Activated CD8-positive, alpha-beta memory T cell treated with anti-CD3 and anti-CD28 coated beads, Interleukin-2, amount 50 U/mL, for 4 hours (primary cell): ENCODE data around the gene HIVEP2.

ENCODE experiments used
- DNase-seq: peaks from one replicate; pipeline ENCODE4 v3.0.0-alpha.2; 2020

The HIVEP2 gene

DNA sequence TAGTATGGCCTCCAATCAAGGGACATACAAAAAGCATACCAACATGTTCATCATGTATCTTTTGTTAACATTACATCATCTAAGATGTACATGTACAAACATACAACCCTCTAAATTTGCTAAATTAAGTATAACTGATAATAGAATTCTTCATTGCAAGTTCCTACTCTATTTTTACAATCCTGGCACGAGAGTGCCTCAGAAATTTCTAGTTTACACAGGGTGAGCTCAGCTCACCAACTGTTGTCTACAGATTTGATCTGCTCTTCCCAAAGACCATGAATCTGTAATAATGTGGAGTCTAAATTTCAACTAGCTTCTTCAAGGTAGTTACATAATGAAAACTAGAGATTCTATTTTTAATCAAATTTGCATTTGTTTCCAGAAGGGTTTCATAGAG lies 179.7 kb downstream of the HIVEP2 start:
- no peak for DNase-seq

DNA sequence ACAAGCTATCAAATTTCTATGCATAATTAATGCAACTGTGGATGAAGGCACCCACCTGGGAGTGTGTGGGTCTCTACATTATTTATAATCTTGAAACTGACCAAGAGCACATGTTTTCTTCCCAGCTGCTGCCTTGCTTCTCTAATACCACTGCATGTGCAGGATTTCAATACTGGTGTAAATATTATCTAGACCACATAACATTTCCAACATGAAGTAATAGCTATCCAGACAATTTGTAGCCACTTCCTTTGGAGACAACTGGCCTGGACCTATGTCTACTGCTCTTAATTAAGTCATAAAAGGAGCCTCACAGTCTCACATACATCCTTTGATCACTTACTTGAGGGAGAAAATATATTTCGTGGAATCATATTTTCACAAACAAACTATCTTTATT lies 180.7 kb downstream of the HIVEP2 start:
- DNase-seq, result no peak

DNA sequence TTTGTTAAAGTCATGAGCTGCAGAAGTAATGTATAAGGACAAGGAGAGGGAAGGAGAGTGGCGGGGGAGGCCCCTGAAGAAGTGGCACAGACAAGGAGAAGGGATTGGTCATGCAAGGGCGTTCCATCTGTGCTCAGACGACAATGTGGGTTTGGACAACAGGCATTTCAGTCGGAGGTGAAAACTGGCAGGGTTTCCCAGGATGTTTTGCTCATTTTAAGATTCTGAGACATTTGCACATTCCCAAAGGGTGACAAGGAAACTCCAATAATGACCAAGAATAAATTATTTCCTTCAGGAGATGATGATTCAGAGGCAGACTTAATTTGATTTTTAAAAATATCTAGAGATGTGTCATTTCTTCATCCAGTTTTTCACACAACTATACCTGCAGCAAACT lies 181.8 kb downstream of the HIVEP2 start:
- DNase-seq, result no peak

DNA sequence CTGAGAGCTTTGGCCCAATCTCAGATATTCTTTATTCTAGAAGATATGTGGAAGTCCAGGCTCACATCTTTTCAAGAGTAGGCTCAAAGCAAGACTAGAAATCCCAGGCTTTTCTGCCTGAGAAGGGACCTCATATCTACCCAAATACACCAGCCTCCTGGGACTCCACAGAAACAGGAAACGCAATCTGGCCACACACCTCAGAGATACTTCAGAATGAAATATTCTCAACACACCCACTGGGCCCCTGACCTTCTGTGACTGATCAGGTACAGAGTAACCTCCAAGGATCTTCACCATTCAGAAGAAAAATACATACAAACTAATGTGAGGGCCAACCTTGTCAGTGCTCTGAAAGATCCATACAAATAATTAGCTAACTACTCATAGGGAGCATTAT lies 183.2 kb downstream of the HIVEP2 start:
- no peak for DNase-seq

DNA sequence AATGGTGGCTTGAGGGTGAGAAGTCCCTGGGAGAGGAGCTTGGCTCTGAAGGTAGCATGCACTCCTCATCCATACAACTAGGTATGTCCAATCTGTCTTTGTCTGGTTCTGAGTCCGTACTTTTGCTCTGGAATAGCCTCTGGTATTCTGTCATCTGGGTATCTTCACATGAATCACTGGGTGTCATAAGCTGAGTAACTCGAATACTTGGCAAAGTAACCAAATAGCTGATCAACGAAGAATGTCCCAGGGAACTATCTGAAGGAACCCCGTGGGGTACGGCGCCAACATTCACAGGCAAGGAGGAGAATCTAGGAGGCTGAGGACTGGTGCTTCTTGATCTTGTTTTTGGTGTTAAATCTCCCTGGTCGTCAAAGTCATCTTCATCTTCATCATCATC lies 184.8 kb downstream of the HIVEP2 start:
- DNase-seq, result no peak

DNA sequence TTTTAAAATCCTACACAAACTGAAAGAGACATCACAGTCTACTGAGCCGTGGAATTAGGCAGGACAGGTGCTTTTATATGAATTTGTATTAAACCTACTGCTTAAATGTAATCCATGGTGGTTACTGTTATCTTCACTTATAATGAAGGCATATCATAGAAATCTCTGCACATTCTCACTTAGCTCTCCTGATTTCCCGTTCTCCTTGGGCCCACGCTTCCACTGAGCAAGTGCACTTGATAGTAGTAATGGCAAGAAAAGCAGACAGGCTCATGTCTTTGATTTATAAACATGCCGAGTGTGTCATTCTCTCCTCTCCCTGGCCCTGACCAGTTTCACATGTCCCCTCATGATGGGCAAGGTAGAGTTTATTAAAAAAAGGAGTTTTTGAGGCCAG lies 186.3 kb downstream of the HIVEP2 start:
- no peak for DNase-seq

DNA sequence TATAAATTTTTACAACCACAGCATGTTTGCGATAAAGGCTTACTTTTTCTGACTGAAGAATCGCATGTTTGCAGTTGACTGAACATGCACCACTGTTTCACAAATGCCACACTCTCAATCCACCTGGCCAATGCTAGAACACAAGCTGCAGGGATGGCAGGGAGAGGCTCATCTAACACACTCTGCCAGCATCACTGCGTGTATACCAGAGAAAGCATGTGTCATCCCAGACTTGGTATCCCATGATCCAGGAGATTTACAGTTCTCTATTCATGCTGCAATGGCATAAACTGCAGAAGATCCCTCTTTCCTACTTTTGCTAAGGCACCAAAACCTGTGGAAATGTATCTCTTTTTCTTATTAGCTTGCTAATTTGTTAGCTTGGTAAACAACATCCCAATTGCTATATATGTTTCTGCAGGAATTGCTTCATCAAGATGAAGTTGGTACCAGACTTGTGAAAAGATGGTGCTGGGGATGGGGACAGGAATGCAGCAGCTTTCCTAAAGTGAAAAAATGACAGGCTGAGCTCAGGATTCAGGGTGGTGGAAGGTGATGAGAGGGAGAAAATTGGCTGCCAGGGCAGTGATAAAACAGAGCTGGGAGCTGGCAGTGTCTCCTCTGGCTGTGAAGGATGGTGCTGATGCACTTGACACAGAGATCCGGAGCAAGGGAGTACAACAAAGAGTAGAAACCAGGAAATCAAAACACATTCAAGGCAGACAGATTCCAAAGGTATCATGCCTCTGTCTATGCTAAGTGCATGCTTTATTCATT lies 186.9 kb downstream of the HIVEP2 start:
- no peak for DNase-seq

DNA sequence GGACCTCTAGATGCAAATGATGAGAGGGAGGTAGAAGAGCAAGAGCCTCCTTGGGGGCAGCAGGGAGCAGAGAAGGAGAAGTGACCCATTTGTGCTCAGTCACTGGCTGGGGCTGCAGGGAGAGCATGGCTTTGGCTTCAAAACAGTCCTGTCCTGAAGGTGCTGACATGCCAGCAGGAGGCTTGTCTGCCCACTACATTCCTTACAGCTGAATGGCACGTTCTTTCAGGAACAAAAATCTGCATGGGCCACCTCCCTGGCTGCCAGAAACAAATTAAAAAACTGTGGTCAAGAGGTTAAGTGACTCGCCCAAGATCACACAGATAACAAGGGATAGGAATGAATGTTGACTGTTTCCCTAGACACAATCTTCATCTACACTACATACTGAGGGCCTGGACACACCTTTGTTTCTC lies 188.8 kb downstream of the HIVEP2 start:
- no peak for DNase-seq

DNA sequence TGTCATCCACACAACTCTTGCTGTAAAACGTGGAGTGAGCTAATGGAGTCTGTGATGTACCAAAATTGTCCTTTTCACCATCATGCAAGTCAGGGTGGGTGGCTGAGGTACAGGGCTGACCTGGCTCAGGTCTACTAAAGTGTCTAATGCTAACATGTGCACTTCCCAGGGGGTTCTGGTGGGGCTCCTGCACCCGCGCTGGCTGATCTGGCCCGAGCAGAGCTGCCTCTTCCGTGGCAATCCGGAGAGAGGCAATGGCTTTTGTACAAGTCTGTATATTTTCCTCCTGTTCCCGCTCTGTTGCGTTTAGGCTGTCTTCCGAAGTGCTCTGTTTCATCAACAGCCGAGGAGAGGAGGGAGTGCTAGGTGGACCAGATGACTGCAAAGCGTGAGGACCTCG lies 191.8 kb downstream of the HIVEP2 start:
- no peak for DNase-seq

DNA sequence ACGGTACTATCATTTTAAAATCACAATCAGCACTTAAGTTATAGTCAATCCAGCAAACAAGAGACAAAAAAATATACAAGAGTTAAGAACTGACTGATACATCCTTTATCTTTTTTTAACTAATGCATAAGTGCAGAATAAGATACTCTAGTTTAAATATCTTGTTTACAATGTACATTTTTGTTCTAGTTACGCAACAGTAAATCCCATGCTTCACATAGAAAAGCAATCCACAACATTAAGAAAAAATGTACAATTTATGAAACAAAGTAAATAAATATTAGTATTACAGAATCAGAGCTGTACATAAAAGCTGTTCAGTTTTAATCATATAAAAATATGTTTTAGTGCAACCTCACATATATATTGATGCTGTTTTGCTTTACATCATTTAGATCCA lies 192.6 kb downstream of the HIVEP2 start:
- no peak for DNase-seq

DNA sequence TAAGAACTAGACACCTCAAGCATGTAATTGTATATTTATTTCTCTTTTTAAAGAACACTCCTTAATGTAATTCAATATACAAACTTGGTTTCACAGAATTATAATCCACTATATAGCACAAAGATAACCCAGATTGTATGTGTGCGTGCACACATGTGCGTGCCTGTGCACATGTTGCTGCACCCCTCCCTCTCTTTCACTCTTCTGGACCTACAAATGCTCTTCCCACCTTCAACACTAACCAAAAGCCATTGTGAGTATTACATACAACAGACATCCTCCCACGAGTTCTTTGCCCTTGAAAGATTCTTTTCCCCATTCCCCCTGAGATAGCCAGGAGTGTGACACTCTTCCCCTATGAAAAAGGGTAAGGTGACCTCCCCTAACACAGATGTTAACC lies 193.5 kb downstream of the HIVEP2 start:
- no peak for DNase-seq

DNA sequence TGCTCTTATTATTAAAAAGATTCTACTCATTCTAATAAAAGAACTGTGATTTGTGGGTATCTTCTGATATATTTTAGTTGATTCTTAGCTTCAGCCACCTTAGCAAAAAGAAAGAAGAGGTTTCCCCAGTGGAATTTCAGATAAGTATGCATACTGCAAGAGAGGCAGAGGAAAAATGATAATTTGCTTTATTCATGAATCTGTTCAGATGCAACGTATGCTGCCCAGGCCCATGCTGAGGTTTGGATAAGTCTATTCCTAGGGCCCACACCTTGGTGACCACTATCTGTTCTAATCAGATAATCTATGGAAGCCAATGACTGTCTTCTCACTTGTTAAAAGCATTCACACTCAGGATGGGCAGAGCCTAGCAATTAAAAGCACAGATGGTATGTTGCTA lies 194.0 kb downstream of the HIVEP2 start:
- DNase-seq, result no peak

DNA sequence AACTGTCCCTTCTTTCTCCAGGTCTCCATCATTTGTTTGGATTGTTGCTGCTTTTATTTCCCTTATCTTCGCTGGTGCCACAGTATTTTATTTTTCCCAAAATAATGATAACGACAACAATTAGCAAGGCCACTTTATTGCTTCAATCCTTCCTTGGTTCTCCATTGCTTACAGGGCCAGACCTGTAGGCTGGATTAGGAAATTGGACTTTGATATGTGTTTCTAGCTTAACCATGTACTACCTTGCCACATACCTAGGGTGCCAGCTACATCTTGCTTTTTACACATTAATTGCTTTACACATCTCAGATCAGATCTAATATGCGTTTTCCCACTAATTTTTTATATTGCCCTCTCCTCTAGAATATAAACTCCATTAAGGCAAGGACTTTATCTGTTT lies 195.4 kb downstream of the HIVEP2 start:
- no peak for DNase-seq

DNA sequence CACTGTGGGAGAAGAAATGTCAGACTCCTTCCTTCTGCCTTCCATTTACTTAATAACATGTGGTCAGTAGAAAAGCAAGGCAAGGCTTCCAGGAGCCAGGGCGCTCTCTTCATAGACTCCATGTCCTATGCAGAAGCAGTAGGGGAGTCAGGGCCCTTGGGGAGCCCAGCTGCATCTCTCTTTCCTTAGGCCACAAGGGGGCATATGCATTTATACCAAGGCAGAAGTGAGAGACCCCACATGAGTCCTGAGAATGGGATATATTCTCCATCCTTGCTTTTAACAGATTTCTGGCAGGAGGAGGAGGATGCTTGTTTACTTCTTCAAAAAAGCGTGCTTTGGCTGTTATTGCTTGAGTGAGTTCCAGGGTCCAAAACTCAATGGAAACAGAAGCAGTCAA lies 198.5 kb downstream of the HIVEP2 start:
- DNase-seq, result peak; percentile 23

DNA sequence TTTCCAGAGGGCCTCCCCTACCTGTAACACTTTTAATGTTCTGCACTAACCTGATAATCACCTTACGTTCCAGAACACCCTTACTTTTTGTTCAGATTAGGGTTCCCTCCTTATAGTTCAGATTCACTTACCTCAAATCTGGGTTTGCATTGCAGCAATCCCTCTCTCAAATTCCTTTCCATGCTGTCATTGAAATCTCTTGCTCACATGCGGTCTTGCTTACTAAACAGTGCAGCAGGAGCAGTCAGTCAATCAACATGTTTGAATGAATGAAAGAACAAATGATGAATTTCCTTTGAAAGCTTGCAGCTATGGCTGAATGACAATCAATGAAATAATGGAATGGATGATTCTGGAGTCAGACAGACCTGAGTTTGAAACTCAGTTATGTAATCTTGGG lies 200.1 kb downstream of the HIVEP2 start:
- DNase-seq, result no peak

DNA sequence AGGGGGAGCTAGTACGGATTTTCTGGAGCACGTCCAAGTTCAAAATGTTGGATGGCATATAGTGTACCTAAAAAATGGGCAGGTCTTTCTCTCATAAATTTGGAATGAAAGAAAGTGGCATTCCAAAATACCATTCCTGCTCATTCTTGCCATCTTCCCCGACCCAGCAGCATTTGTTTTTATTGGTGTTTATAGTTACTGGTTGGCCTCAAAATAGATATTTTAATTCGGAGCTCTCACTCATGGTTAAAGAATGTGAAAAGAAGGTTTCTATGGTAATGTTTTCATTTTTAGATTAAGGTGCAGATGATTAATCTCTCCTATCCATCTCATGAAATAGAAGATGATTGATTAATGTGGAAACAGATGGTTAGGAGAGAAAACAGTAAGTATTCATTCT lies 204.5 kb downstream of the HIVEP2 start:
- no peak for DNase-seq

DNA sequence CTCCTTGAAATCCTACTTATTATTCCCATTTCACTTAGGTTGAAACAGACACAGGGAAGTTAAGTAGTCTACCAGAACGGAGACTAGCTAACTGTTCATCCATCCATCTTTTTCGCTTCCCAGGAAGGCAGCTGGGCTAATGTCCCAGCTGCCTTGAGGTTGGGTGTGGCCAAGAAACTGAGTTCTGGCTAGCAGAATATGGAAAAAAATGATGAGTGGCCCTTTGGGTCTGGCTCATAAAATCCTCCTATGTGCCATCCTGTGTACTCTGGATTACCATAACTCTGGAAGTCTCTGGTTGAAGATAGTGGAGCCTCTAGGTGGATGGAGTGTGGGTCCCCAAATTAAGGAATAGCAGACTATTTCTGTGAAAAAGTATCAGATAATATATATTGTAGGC lies 206.2 kb downstream of the HIVEP2 start:
- DNase-seq, result no peak

DNA sequence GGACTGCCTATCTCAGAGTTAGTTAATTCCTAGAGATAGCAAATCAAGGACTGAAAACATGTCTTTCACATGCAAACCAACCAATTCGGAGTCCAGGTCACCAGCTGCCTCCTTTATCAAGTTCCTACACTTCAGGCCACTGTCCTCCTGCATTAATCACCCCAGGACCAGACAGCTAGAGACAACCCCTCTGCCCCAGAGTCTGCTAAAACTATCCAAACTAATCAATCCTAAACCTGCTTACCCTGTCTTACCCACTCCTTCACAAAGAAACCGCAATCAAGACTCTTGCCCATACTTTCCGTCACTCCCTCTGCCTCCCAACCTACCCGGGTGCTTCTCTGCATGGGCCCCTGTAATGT lies 207.0 kb downstream of the HIVEP2 start:
- no peak for DNase-seq

DNA sequence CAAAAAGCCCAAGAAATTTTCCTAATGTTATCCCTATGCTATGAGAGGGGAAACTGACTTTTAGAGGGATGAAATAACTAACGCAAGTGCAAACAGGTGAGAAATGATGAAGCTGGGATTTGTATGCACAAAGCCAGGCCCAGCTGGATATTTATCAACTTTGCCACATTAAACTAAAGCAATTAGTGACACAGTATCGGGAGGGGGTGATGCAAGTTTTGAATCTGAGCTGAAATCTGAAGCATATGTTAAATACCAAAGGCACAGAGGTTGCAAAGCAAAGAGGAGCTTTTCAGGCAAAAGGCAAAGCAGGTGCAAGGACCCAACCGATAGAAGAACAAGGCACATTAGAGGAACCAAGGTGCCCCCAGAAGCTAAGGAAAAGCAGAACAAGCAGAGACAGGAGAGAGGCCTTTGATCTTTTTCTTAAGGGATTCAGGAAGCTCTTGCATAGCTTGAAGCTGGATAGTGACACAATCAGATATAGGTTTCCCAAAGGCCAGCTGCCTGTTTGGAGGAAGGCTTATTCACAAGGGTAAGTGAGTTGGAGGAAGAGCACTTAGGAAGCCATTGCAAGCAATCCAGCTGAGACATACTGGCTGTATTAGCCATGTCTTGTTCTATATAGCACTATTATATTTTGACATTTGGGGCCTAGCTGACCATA lies 207.5 kb downstream of the HIVEP2 start:
- no peak for DNase-seq

DNA sequence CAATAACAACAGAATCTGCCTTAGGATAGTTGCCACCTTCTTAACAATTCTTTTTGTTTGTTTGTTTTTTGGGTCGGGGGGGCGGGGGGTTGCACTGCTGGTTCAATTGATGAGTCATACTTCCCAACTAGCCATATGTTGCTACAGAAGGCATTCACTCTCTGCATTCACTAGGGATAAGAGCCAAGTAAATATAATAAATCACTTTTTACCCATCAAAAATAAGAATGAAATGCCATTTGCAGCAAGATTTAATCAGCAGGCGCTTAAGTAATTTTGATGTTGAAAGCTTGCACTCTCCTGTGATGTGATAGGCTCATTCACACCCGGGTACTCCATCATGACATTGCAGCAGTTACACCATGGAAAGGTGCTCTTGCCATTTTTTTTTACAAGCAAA lies 209.8 kb downstream of the HIVEP2 start:
- no peak for DNase-seq

DNA sequence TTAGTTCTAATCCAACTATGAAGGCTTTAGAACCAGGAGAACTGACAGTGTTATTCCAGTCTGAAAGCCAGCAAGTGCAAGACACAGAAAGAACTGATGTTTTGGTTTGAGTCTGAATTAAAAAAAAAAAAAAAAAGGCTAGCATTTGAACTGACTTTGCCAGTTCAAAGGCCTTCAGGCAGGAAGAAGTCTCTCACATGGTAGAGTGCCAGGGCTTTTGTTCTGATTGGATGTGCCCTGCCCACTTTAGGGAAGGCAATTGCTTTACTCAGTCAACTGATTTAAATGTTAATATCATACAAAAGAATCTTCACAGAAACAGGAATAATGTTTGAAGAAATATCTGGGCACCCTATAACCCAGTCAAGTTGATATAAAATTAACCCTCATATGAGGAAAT lies 212.2 kb downstream of the HIVEP2 start:
- DNase-seq, result no peak

DNA sequence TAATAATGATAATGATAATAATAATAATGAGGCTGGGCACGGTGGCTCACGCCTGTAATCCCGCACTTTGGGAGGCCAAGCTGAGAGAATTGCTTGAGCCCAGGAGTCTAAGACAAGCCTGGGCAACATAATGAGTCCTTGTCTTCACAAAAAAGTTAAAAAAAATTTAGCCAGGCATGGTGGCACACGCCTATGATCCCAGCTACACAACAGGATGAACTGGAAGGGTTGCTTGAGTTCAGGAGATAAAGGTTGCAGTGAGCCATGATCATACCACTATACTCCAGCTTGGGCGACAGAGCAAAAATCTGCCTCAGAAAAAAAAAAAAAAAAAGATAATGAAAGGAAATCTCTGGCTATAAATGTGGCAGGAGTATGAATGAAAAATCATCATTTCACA lies 213.4 kb downstream of the HIVEP2 start:
- no peak for DNase-seq

DNA sequence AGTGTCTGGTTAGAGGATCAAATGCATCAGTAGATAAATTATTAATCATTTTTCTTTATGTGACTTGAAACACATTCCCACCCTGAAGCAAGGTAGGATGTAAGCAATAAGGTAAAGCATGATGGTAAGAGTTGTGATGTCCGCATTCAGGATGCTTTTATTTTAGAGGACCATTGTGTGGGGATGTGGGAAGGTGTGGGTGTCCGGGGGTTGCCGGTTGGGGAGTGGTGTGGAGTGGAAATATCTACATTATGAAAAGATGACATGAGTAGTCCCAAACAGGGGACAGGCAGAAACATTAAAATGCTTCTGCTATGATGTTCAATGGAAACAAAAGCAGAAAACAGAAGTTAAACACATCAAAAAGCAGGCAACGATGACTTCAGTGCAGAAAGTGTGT lies 215.4 kb downstream of the HIVEP2 start:
- DNase-seq, result no peak

DNA sequence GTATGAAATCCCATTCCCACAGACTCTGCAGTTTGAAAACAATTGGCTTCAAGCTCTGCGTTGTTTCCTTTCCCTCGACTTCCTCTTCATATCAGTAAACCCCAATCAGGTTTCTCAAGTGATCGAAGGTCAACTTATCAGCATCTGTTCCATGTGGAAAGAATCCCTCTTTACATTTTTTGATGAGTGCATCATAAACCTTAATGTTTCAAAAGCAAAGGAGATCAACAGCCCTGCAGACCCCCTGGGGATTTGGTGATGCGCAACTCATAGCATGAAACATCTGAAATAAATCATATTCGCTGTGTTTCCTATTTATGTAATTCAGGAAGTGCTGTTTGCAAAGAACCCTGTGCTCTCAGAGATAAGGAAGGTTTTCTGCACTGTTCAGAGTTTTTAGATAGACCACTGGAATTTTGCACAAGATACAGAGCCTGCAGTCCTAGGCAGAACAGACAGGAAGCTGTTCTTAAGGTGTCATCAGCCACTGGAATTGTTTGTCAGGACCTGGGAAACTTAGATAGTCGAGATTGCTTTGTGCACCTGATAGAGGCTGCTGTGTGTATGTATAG lies 216.0 kb downstream of the HIVEP2 start:
- no peak for DNase-seq

DNA sequence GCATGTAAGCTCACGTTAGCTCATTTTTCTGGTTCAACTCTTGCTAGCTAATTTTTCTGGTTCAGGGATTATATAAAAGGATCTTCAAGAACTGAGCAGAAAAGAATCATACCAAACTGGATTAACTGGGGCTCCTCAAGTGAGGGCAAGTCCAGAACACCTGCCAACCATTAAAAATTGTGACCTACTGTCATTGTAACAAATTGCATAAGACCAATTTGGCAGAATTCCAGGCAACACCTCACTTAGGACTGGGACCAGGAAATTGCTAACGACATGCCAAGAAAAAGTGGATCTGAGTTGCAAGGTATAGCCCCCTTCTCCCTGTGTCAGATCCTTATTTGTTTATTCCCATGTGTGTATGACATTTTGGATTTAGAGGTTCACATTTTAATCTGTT lies 216.6 kb downstream of the HIVEP2 start:
- DNase-seq, result no peak
